ENCODE data around the gene PROSER3.

DNA sequence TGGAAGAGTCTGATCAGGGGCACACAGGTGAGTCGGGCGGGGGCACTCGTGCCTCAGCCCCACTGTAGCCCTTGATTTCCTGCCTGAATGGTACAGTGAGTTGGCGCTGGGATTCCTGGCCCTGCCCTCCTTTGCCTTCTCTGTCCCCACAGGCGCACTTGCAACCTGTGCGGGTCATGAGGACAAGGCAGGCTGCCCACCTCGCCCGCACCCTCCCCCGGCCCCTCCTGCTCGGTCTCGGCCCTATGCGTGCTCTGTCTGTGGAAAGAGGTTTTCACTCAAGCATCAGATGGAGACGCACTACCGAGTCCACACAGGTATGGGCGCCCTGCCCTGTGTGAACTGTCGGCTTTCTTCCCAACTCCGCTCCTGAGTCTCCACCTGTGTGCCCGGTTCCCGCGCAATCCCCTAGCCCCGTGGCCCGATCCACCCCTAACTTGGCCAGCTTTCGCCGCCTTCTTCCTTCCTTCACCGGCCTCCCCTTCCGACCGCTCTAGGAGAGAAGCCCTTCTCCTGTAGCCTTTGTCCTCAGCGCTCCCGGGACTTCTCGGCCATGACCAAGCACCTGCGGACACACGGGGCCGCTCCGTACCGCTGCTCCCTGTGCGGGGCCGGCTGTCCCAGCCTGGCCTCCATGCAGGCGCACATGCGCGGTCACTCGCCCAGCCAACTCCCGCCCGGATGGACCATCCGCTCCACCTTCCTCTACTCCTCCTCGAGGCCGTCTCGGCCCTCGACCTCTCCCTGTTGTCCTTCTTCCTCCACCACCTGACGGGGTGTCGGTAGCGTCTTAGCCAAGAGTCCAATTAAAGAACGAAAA, 41.8 kb upstream of the PROSER3 start:
- no peak for TF ChIP-seq EZH2 (IDR thresholded peaks at IDR 0.05; ENCODE audit: insufficient read depth, poor library complexity, severe bottlenecking)
- TF ChIP-seq EZH2phosphoT487 (IDR thresholded peaks at IDR 0.05; ENCODE audit: insufficient read depth, low read depth): no peak
